Iris pigment epithelial cell (primary cell): ENCODE data around the gene NAT16.
"Not testable (repeated sequence)": the region's sequence is repeated elsewhere in the genome, so short reads cannot be mapped to it uniquely, and the experiment has no call there.

Experiments
- DNase-seq: peaks from one replicate; pipeline ENCODE4 v3.0.0-alpha.2; 2011; ENCODE audit warnings: low read depth

NAT16 gene

DNA sequence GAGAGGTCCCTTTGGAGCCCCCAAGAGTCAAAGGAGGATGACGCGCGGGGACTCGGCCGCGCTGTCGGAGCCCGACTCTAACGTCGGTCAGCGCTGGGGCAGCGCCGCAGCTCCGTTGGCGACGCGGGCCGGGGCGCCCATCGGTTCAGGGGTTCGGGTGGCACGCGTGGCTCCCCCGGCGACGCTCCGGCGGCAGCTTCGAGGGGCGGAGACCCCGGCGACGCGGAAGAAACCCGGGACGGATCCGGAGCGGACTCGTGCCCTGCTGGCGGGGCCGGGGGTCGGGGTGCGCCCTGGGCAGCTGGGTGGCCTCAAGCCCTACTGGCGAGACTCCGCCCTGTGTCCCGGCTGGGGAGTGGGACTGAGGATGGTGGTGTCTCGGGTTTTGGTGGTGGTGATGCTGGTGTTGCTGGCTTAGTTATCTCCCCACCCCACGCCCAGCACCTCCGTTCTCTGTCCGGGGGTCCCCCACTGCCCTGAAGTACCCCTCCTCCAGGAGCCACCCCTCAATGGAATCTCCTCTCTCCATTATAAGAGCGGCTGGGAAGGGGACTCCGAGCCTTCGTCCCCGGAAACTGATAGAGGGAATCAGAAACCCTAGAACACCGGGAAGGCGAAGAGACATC lies at the start of gene NAT16:
NAT16 (minus strand) TSS at position 164 of the 626 bp plus-strand sequence. CDS start 5,486 bp downstream, outside the sequence.
- no peak for DNase-seq

DNA sequence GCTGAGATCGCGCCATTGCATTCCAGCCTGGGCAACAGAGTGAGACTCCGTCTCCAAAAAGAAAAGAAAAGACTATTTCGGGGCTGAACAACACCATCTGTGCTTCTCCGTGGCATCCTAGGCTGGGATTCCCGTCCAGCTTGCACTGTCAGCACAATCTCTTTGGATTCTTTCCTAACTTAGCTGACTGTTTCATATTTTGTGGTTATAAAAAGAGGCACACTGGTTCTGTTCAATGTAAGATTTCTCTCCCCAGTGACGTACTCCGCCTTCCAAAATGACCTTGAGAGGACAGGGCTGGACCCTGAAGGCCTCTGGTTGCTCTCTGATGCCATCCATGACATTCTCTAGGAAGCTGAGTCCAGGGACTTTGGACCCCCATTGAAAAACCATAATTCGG lies 46.6 kb upstream of the NAT16 start:
- no peak for DNase-seq

DNA sequence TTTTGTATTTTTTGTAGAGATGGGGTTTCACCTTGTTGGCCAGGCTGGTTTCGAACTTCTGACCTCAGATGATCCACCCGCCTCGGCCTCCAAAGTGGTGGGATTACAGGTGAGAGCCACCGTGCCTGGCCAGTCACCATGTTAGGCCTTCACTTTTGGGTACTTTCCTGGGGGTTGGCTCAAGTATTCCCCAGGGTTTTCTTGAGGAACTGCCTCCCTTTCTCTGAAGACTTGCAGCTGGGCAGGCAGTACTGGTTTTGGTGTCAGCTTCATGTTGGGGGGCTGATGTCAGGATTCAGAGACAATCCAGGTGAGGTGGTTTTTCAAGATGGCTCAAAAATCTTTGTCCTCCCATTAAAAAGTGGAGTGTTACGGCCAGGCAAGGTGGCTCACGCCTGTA lies 45.6 kb upstream of the NAT16 start:
- DNase-seq, result no peak

DNA sequence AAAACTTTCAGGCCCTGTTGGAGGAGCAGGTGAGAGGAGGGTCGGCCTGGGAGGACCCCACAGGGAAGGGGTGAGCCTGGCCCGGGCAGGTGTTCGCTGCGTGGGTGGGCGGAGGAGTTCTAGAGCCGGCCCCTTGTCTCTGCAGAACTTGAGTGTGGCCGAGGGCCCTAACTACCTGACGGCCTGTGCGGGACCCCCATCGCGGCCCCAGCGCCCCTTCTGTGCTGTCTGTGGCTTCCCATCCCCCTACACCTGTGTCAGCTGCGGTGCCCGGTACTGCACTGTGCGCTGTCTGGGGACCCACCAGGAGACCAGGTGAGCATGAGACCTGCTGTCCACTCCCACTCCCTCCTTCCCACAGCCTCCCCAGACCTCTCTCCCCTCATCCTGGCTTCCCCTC lies 43.4 kb upstream of the NAT16 start:
- no peak for DNase-seq

DNA sequence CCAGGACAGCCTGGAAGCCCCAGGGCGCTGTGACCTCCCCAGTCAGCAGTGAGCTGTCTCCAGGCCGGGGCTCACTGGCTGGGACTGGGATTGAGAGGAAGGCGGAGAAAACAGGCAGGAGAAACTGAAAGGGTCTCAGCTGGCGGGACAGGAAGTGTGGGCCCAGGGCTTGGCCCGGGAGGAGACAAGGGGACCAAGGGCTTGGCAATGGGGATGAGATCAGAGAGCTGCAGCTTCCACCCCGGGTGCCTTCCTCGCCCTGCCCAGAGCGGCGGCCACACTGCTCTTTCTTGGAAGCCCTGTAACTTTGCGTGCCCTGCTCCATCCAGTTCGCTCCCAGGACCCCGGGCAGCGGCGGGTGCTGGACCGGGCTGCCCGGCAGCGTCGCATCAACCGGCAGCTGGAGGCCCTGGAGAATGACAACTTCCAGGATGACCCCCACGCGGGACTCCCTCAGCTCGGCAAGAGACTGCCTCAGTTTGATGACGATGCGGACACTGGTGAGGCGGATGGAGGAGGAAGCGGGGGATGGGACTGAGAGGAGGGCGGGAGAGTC lies 42.3 kb upstream of the NAT16 start:
- no peak for DNase-seq

DNA sequence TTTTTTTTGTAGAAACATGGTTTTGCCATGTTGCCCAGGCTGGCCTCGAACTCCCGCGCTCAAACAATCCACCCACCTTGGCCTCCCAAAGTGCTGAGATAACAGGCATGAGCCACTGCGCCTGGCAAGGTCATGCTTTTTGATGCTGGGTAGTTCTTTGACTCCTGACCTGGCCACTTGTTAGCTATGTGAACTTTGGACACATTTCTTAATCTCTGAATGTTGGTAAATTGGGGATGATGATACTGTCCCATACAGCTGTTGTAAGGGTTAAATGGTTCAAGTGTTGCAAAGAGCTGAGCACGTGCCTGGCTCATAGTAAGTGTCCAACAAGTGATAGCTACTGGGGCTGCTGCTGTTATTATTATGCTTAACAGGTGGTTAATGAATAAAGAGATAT lies 40.2 kb upstream of the NAT16 start:
- no peak for DNase-seq

DNA sequence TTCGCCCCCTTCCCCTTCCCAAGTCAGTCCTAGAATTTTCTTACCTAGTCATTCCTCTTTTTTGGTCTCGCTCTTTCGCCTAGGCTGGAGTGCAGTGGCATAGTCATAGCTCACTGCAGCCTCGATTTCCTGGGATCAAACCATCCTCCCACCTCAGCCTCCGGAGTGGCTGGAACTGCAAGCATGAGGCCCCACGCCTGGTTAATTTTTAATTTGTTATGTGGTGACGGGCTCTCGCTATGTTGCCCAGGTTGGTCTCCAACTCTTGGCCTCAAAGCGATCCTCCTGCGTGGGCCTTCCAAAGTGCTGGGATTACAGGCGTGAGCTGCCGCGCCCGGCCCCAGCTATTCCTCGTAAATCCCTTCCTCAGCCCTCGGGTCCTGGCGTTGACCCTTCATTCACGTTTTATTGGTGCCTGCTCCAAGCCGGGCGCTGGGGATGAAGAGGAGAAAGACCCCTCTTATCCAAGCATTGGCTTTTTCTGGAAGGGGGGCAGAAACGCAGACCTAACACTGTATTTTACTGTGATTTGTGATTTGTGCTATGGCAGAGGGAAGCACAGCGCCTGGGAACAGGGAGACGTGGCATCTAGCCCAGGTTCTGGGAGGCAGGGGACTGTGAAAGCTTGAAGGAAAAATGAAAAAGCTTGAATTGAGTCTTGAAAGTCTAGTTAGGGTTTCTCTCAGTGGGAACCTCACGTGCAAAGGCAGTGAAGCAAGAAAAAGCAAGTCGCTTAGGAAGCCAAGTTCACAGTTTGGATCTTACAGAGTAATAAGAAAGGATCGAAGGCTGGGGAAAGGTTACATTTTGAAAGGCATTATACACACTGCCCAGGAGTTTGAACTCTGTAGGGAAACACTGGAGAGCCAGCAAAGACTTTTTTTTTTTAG lies 38.4 kb upstream of the NAT16 start:
- DNase-seq, result no peak

DNA sequence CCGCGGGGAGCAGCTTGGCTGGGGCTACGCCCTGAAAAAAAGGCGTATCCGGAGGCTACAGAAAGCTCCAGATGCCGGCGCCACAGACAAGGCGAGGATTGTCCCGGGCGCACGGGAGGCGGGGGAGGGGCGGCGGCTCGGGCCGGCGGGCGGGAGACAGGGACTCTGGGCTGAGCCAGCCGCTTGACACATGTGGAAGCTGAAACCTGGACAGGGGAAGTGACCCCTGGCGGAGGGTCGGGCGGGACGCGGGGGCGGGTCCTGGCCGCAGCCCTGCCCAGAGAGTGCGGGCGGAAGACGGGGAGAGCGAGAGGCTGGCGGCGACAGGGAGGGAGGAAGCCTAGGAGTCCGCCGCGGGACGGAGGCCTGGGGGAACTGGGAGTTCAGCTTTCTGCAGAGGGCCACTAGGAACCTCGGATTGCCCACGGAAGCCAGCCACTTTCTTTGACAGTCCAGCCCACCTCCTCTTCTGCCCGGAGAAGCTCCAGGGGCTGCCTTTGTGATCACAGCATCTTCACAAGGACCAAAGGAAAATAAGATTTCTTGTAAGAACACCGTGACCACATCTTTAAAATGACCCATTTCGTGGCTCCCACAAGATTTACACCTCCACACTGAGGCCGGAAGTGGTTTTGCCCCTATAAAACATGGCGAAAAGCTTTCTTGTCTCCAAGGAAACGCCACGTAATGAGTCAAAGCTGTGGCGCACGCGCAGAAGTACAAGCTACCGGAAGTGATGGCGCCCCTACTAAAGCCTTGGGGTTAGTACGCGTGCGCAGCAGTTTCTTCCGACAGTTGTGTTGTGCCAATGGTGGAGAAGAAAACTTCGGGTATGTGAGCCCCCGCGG lies 37.5 kb upstream of the NAT16 start, which contains the start of the genes PLOD3 and ZNHIT1:
PLOD3 (minus strand) TSS at position 194 of the 848 bp plus-strand sequence. CDS start 307 bp downstream, outside the sequence.
ZNHIT1 (plus strand) TSS at position 778 of the 848 bp plus-strand sequence; CDS start at position 809, 31 bp downstream.
- DNase-seq, result peak; percentile 96

DNA sequence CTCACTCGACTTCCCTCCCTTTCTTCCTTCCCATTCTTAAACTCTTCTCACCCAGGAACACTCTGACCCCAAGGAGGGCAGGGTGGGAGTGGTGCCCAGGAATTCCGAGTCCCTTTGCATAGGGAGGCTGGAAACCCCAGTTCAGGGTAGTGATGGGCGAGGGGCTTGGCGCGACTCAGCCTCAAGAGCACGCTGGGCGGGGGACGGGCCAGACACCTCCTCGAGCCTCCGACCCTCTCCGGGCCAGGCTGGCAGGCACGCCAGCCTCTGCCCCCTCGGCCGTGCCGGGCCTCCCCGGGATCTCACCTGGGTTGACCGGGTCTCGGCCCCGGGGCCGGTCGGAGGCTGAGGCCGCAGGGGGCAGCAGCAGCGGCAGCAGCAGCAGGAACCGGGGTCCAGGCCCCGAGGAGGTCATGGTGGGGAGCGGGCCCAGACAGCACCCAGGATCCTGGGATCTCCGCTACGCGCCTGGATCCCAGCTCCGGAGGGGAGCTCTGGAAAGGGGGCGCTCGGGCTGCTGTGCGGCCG lies 36.8 kb upstream of the NAT16 start:
- no peak for DNase-seq

DNA sequence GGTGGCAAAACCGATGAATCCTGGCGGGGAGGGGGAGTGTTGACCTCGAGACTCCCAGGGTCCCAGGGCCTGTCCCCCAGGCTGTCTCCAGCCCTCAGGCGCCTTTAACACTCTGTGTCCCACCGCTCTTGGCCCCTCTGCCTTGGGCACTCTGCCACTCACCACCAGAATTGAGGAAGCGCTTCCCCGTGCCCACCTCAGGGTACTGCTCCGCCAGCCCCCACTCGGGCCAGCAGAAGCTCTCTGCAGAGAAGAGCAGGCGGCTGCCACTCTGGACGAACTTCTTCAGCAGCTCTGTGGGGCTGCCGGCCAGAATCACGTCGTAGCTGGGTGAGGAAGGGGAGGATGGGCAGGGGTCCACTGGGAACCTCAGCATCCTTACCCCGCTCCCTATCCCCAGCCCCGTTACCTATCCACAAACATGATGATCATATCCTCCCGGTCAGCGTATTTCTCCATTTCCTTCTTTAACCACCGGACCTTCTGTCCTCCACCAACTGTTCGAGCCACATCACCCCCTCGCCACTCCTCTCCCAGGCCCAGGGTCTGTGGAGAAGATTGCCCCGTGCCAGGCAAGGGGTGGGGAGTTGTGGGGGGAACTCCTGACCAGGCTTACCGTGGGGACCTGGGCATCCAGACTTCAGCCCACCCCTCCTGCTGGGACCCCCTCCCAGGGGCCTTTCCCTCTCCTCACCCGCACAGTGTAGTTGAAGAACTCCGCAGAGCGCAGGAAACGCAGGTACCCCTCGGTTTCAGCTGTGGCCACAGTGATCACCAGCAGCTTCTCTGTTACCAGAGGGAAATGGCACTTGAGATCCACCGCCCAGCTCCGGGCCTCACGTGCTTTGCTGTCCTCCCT lies 36.1 kb upstream of the NAT16 start:
- DNase-seq, result peak; percentile 40

DNA sequence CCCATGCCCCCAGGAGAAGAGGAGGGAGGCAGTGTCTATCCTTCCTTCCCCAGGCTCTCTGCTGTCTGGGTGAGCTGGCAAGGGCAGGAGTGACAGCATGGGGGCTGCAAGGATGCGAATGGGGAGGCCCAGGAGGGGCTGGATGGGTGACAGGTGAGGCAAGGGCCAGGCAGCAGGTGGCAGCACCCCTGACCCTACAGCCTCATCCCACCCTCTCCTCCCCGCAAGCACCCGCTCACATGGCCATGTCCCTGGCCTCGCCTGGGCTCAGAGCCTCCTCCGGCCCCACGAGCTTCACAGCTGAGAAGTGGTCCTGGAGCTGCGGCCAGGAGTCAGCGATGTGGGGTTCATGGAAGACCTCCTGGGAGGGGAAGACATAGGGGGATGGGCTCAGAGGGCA lies 31.9 kb upstream of the NAT16 start:
- no peak for DNase-seq

DNA sequence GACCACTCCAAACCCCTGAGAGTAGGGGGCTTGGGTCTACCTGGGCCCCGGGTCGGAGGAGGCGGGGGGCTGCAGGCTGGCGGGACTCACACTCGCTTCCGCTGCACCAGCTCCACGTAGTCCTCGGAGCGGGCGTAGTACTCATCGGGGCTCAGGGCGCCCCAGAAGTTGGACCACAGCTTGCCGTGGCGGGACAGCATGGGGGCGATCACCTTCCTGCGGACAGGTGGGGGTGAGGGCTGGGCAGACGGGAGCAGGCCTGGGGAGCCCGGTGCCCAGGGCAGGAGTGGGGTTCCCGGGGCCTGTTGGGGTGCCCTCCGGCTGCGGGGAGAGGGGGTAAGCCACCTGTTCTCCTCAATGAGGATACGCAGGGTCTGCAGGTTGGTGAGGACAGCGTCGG lies 31.4 kb upstream of the NAT16 start:
- no peak for DNase-seq

DNA sequence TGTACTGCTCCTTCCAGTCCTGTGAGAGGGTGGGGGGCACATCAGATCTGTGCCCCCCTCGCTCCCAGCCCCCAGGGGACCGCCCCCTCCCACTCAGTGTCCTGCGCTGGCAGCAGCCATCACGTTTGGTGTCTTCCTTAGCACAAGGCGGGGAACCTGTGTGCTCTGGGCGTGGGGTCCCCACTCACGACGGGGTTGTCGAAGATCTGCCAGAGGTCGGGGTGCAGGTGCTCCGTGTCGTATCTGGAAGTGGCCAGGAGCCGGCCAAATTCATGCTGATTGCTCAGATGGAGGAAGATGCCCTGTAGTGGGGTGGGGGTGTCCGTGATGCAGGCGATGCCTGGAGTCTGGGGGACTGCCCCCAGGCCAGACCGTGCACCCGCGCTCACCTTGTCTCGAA lies 30.1 kb upstream of the NAT16 start:
- no peak for DNase-seq

DNA sequence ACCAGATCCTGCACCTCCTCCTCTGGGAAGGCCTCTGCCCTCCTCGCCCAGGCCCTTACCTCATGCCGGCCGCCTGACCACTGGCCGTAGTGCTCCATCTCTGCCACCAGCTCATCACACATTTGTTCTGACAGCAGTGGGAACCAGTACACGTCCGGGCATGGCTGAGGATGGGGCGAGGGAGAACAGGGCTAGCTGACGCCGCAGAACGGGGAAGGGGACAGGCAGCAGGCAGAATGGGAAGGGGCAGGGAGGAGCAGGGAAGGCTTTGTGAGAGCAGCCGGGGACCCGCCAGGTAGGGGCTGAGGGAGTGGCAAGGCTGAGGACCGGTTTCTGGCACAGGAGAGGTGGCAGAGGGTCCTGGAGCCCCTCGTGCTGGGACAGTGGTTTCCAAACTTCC lies 28.7 kb upstream of the NAT16 start:
- DNase-seq, result no peak

DNA sequence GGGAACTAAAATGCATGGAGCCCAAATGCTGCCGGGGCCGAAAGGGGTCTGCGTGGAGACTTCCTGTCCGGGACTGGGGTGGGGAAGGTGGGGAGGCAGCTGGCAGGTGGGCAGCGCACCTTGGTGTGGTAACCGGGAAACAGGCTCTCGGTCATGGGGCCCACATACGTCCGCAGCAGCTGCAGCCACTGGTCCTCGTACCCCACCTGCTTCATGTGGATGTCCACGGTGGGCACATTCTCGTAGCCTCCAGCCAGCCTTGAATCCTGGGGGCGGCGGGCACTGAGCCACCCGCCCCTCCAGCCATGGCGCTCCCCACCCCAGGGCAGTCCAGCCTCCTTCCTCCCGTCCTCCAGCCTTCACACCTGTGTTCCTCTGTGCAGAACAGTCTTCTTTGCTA lies 27.4 kb upstream of the NAT16 start:
- DNase-seq, result no peak

DNA sequence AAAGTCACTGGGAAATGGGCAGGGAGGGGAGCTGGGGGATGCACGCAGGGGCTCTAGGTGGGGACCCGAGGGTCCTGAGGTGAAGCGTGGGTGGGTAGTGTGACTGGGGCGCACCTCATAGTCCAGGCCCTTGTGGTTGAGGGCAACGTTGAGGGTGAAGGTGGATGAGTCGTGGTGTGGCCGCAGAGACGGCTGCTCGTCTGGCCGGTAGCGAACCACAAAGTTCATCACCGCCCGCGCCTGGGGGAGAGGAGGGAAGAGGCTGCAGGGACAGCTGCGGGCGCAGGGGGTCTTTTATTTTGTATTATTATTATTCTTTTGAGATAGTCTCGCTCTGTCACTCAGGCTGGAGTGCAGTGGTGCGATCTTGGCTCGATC lies 26.6 kb upstream of the NAT16 start:
- no peak for DNase-seq

DNA sequence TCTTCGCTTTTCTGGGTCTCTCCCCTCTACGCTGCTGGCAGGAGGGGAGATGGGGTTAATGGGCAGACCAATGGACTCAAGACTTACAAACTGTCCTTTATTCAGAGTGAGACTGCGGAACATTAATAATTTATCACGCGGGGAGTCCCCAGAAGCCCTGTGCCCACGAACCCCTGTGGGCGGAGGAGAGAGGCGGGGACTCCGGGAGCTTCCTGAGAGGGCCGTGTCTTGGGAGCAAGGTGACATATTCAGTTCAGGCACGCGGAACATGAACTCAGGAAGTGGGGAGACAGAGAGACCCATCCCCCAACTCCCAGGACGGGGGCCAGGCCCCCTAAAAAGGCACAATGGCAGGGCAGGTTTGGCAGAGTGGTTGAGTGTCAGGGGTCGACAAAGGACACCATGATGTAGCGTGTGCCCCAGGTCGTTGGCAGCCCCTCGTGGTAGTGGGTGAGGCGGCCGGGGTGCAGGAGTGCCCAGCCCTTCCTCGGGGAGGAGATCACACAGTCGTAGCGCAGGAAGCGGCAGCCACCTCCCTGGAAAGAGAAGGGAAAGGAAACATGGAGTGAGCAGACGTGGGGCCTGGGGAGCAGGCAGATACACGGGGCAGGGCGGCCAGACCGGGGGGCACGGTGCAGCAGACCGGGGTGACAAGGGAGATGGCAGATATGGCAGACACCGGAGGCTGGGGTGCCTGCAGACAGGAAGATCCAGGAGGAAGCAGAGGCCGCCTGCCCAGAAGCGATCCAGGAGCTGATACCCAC lies 26.0 kb upstream of the NAT16 start:
- DNase-seq, result no peak

DNA sequence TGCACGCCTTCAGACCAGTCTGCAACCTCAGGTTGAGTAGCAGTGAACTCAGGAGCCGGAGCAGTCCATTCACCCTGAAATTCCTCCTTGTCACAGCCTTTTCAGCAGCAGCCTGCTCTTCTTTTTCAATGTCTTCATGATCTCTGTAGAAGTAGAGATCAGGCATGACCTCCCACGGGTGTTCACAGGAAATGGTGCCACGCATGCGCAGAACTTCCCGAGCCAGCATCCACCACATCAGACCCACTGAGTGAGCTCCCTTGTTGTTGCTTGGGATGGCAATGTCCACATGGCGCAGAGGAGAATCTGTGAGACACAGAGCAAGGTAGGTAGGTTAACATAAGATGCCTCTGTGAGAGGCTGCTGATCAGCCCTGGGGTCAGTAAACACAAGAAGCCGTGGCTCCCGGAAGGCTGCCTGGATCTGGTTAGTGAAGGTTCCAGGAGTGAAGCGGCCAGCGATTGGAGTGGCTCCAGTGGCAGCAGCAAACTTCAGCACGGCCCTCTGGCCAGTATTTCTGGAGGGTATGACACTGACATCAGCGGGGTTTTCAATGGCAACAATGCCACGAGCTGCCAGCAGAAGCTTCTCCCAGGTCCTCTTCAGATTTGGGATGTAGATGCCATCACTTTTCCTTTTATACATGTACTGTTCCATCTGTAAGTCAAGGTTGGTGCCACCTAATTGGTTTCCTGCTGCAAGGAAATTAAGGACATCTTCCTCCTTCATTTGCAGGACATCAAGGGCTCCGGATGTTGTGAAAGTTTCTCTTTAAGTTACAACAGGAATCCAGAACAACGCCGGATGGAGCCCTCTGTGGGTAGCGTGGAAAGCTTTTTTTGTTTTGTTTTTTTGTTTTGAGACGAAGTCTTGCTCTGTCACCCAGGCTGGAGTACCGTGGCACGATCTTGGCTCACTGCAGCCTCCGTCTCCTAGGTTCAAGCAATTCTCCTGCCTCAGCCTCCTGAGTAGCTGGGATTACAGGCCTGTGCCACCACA lies 23.9 kb upstream of the NAT16 start:
- not testable (repeated sequence) for DNase-seq

DNA sequence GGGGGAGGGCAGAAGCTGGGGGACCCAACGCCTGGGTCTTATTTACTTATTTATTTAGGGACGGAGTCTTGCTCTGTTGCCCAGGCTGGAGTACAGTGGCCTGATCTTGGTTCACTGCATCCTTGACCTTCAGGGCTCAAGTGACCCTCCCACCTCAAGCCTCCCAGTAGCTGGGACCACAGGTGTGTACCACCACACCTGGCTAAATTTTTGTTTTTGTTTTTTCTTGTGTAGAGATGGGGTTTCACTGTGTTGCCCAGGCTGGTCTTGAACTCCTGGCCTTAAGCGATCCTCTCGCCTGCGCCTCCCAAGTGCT lies 22.5 kb upstream of the NAT16 start:
- DNase-seq, result no peak
